Adrenal gland (tissue), 12 donors: ENCODE data around the gene ATP8A2. TPM values are rescaled to one million over a fixed set of nuclear protein-coding genes. Genes with fewer than 3 reads are reported as not detected.

Experiments
- DNase-seq, 7 donors: peaks; one replicate each; pipeline ENCODE4 v3.0.0-alpha.2; 2019 to 2020
- H3K27ac ChIP-seq, 5 donors: fragments of 200-600 bp; sonication (generic) in 4 of 5; 1 replicate in 3 of 5; 2 replicates in 2 of 5; pipeline versions ENCODE4 v1.5.1 to v1.8.0; 2016 to 2020; ENCODE audit warnings: mild to moderate bottlenecking in 1 of 5
- H3K27me3 ChIP-seq: fragments of 200-600 bp; 2 replicates; pipeline ENCODE4 v1.8.0; 2021
- H3K36me3 ChIP-seq, 2 donors: fragments of 200-600 bp; replicated peaks in 1 of 2; 1 replicate in 1 of 2; 2 replicates in 1 of 2; pipeline versions ENCODE4 v1.5.1 to v1.8.0; 2018 to 2022
- H3K4me1 ChIP-seq, 2 donors: fragments of 200-600 bp; replicated peaks in 1 of 2; 1 replicate in 1 of 2; 2 replicates in 1 of 2; pipeline versions ENCODE4 v1.5.1 to v1.8.0; 2018 to 2021
- H3K4me3 ChIP-seq, 4 donors: fragments of 200-600 bp; sonication (generic) in 3 of 4; one replicate each; pipeline ENCODE4 v1.5.1; 2016 to 2018
- H3K9me3 ChIP-seq, 3 donors: fragments of 200-600 bp; sonication (generic) in 1 of 3; replicated peaks in 1 of 3; 1 replicate in 2 of 3; 2 replicates in 1 of 3; pipeline versions ENCODE4 v1.5.1 to v1.8.0; 2016 to 2021
- CTCF ChIP-seq, 6 experiments: fragments of 450-650 bp in 4 of 6; fragments of 200-600 bp in 2 of 6; sonication (generic) in 1 of 6; IDR thresholded peaks; 1 replicate in 5 of 6; 2 replicates in 1 of 6; pipeline versions ENCODE4 v1.5.1 to v1.8.0; 2016 to 2021; ENCODE audit warnings: antibody characterized with exemption in 6 of 6, mild to moderate bottlenecking in 2 of 6, moderate library complexity in 1 of 6
- POLR2A ChIP-seq, 2 donors: fragments of 450-650 bp; IDR thresholded peaks; one replicate each; pipeline ENCODE4 v1.6.1; 2017; ENCODE audit warnings: antibody characterized with exemption in 2 of 2, mild to moderate bottlenecking in 2 of 2, moderate library complexity in 1 of 2
- WGBS, 4 donors: extraction: QIAGEN DNeasy Blood & Tissue Kit in 2 of 4; methylation state at CpG; one replicate each; pipeline versions ENCODE4 v1.1.5 to v1.1.7; 2013 to 2017; 5-methylcytosine and 5-hydroxymethylcytosine counted together
- intact Hi-C, 2 donors: fragments of 100-400 bp; cut with DNase I; formaldehyde crosslinking; loops; one replicate each; pipeline versions ENCODE4 v1.14.1 to v1.15.0; 2022 to 2023
- polyA plus RNA-seq, 3 donors: library from polyadenylated mRNA; stranded (reverse); fragments of 200-250 nt in 2 of 3; fragments of 350-450 nt in 1 of 3; fragmentation: Illumina TruSeq in 1 of 3; extraction: RNeasy Lipid Tissue Mini Kit (QIAGEN cat#74804) in 1 of 3; gene quantifications; one replicate each; pipeline ENCODE4 v1.2.3, GENCODE V29; 2013 to 2014
- total RNA-seq, 9 donors: library from RNA; depleted of rRNA in 4 of 9; stranded (reverse); fragments of >200 nt in 4 of 9; fragments of 120-200 nt in 1 of 9; fragmentation: NEBNext Ultra II Directional in 1 of 9; extraction: Animal tissue kit (Norgen Biotek cat#: 25700) in 1 of 9; gene quantifications; one replicate each; pipeline versions ENCODE4 v1.1.0 to v1.2.4, GENCODE V29; 2013 to 2023
- donor health status: healthy with polysubstance abuse.
- donor health status: Bipolar disorder and iron deficiency.
- donor health status: DM: yes; HTN: yes; CAD: no.
- donor health status: DM: no; HTN: no; CAD: no.
- donor health status: DM: no; HTN: no; CAD: no.
- donor health status: DM: yes; HTN: yes; CAD: no.

Gene ATP8A2
- total and polyA plus RNA-seq, 12 donors = 0.77 to 14.0 (median 4.3) TPM

- 89 to 96% (median 92%) methylated on average over 10 of the region's 10 CpGs for WGBS, 4 donors
- intact Hi-C loops = no loop called here
- no peaks in the 10 kb centered on the region for H3K9me3 ChIP-seq
Measured at GRCh38 chr13:25904830-25905229, 533.1 kb downstream of the ATP8A2 start.

DNA sequence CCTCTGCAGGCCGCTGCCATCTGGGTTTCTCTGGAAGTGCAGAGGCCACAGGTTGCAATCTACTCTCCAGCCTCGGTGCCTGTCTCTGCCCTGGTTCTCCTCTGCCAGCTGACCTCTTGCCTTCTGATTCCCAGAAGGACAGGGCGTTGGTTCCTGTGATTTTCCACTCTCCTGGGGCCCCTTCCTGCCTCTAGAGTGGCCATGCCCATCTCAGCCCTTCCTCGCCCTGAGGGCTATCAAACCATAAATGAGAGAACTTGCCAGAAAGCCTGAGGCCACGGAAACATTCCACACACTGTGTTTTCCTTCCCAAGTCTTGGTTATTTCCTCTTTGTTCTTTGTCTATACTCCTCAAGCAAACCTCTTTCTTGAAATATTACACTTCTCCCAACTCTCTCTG, 533.8 kb downstream of the ATP8A2 start:
- intact Hi-C loops = no loop called here
- WGBS, 4 donors = 64 to 70% (median 66%) methylated on average over 5 of the region's 5 CpGs
- Histone ChIP-seq H3K4me1 (no peaks in the 10 kb centered on the region), H3K27me3 (no peaks in the 10 kb centered on the region), H3K36me3 (no peaks in the 10 kb centered on the region), H3K4me3 (no peak overlapping the region), H3K9me3 (no peaks in the 10 kb centered on the region), H3K27ac (no peak overlapping the region)
- TF ChIP-seq CTCF (IDR thresholded peaks at IDR 0.05) (no peak), POLR2A (IDR thresholded peaks at IDR 0.05) (no peak)
- DNase-seq = peak in 2 of 7 donors; percentile 18 to 19

More at GRCh38 chr13:25904830-25905229, 533.1 kb downstream of the ATP8A2 start:
- Histone ChIP-seq H3K27ac (no peak overlapping the region), H3K4me3 (no peak overlapping the region), H3K4me1 (no peaks in the 10 kb centered on the region), H3K36me3 (no peaks in the 10 kb centered on the region), H3K27me3 (no peaks in the 10 kb centered on the region)
- DNase-seq = no peak
- TF ChIP-seq CTCF (IDR thresholded peaks at IDR 0.05) (no peak), POLR2A (IDR thresholded peaks at IDR 0.05) (no peak)

- WGBS, 4 donors = 50 to 60% (median 54%) methylated on average over 7 of the region's 7 CpGs
- no peaks in the 10 kb centered on the region for H3K27me3 ChIP-seq
- TF ChIP-seq POLR2A (IDR thresholded peaks at IDR 0.05) (no peak), CTCF (IDR thresholded peaks at IDR 0.05) (no peak)
- H3K4me3 ChIP-seq = no peak overlapping the region
- DNase-seq = no peak
- no peaks in the 10 kb centered on the region for H3K9me3 ChIP-seq
- no peak overlapping the region for H3K27ac ChIP-seq
- H3K4me1 ChIP-seq = no peaks in the 10 kb centered on the region
- no peaks in the 10 kb centered on the region for H3K36me3 ChIP-seq
- intact Hi-C loops = no loop called here
Measured at GRCh38 chr13:25906191-25906661, 534.5 kb downstream of the ATP8A2 start.

DNA sequence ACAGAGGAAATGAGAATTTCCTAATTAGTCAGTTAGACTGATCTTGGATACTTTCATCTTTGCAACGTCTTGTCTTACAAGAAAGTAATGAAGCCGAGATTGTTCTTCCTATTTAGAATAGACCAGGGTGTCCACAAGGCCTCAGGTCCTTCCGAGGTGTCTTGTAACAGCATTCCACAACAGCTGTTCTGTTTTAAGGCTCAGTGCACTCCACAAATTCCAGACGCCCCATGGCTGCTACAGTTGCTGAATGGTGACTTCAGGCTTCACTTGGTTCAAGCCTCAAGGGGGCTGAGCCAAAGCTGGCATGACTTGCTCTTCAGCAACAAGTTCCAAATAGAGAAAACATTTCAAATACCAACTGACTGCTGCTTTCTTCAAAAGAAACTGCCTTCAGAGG, 536.6 kb downstream of the ATP8A2 start:
- H3K4me1 ChIP-seq = no peaks in the 10 kb centered on the region
- 75 to 82% (median 78%) methylated on average over 4 of the region's 4 CpGs for WGBS, 4 donors
- DNase-seq = no peak

More for the DNA sequence above, 536.6 kb downstream of the ATP8A2 start:
- Histone ChIP-seq H3K36me3 (no peaks in the 10 kb centered on the region), H3K27me3 (no peaks in the 10 kb centered on the region), H3K9me3 (no peaks in the 10 kb centered on the region), H3K4me3 (no peak overlapping the region), H3K27ac (no peak overlapping the region)
- TF ChIP-seq POLR2A (IDR thresholded peaks at IDR 0.05) (no peak), CTCF (IDR thresholded peaks at IDR 0.05) (no peak)
- intact Hi-C loops = no loop called here
